ENCODE results near the gene SLC16A2.

The SLC16A2 gene

GRCh38 chrX:74540635-74541249, 119.4 kb downstream of the SLC16A2 start:
- peak; percentile 14 for DNase-seq

- no peak for DNase-seq
Measured at GRCh38 chrX:74545880-74546523, 124.7 kb downstream of the SLC16A2 start.

GRCh38 chrX:74546984-74547383, 125.7 kb downstream of the SLC16A2 start:
- no peak for DNase-seq

GRCh38 chrX:74550295-74550802, 129.1 kb downstream of the SLC16A2 start:
- DNase-seq: peak; percentile 86

GRCh38 chrX:74551934-74552333, 130.6 kb downstream of the SLC16A2 start:
- DNase-seq: no peak

- no peak for DNase-seq
Measured at GRCh38 chrX:74557378-74557777, 136.1 kb downstream of the SLC16A2 start.

- DNase-seq: peak; percentile 9
Measured at GRCh38 chrX:74578137-74578536, 156.8 kb downstream of the SLC16A2 start.

- no peak for DNase-seq
Measured at GRCh38 chrX:74579597-74580198, 158.4 kb downstream of the SLC16A2 start.
